H1 (cell line): ENCODE measurements around the gene UCHL1. TPM values are rescaled to one million over a fixed set of nuclear protein-coding genes. Genes with fewer than 3 reads are reported as not detected.

Source experiments
- ASH2L ChIP-seq: fragments of 200-600, 300-600 bp; sonication (generic); IDR thresholded peaks from one replicate; pipeline ENCODE4 v1.7.1; 2017; ENCODE audit warnings: low read length
- BACH1 ChIP-seq: IDR thresholded peaks from 2 replicates; pipeline ENCODE4 v1.6.1; 2012; ENCODE audit warnings: low read length, improper control_type of control experiment
- CREB1 ChIP-seq: IDR thresholded peaks from 2 replicates; pipeline ENCODE4 v1.6.1; 2012; ENCODE audit warnings: inconsistent platforms
- HDAC6 ChIP-seq: IDR thresholded peaks from one replicate; pipeline ENCODE4 v1.7.1; 2012; ENCODE audit warnings: low read depth, mild to moderate bottlenecking, inconsistent platforms, low read length, moderate library complexity
- RAD21 ChIP-seq, 2 experiments: IDR thresholded peaks in 1 of 2; conservative IDR thresholded peaks in 1 of 2; 2 replicates each; pipeline ENCODE4 v1.6.1; 2011; ENCODE audit warnings: low read depth in 2 of 2, low read length in 2 of 2, improper control_type of control experiment in 1 of 2, inconsistent platforms in 1 of 2, mild to moderate bottlenecking in 1 of 2, moderate library complexity in 1 of 2
- TCF12 ChIP-seq: IDR thresholded peaks from 2 replicates; pipeline ENCODE4 v1.6.1; 2011; ENCODE audit warnings: low read depth, mild to moderate bottlenecking, low read length
- polyA plus RNA-seq, 7 experiments: library from polyadenylated mRNA; depleted of rRNA in 3 of 7; stranded (reverse) in 5 of 7; unstranded in 2 of 7; fragments of >200 nt in 5 of 7; fragments of 200-250 nt in 2 of 7; gene quantifications; 1 replicate in 5 of 7; 2 replicates in 1 of 7; 4 replicates in 1 of 7; pipeline versions ENCODE4 v1.2.1 to v1.2.3, GENCODE V29; 2011 to 2013; ENCODE audit warnings: missing spikeins in 2 of 7, mixed read lengths in 2 of 7
- total RNA-seq: library from RNA; stranded (reverse); fragmentation: NEBNext Ultra II Directional; extraction: Animal tissue kit (Norgen Biotek cat#: 25700); gene quantifications from 2 replicates; pipeline ENCODE4 v1.2.1, GENCODE V29; 2021

Gene UCHL1
- total and polyA plus RNA-seq, 2 of the 8 experiments (the other 6 are each of a cell fraction or from before 2014, with no cell fraction given), result 781 to 1,717 TPM

DNA sequence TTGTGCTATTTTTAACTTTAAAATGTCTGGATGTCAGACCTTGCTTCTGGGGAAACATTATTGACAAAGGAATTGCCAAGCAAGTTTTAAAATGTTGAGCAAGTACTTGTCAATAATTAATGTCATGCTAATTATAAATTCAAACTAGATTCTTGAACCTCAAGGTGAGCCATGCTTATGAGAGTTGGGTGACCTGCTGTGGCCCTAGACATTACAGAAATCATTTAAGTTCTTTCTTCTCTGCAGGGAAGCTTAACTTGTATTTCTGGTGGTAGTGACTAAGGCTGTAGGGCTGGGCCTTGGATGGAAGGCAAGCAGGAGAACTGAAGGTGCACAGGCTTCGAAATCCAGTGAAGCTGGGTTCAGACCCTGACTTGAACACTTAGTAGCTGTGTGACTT lies 14.8 kb upstream of the UCHL1 start (continued):
- TF ChIP-seq RAD21 (IDR thresholded peaks at IDR 0.05 in 1 of 2, conservative IDR thresholded peaks at IDR 0.05 in 1 of 2; ENCODE audit: low read depth in 2 of 2, low read length in 2 of 2), result no peak
- no peak for TF ChIP-seq ASH2L
- TF ChIP-seq BACH1, result no peak
- no peak for TF ChIP-seq TCF12
- TF ChIP-seq HDAC6, result no peak
- no peak for TF ChIP-seq CREB1
